Measurements from ENCODE around the gene TAS2R4.

TAS2R4 gene, protein sequence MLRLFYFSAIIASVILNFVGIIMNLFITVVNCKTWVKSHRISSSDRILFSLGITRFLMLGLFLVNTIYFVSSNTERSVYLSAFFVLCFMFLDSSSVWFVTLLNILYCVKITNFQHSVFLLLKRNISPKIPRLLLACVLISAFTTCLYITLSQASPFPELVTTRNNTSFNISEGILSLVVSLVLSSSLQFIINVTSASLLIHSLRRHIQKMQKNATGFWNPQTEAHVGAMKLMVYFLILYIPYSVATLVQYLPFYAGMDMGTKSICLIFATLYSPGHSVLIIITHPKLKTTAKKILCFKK

GRCh38 chr7:141776374-141776773 is at the start of gene TAS2R4:
Gene TAS2R4 (plus strand): TSS chr7:141776674. CDS start chr7:141778489, 1,815 bp downstream.
- DNase-seq (ENCODE audit: low spot score), result no peak
- in situ Hi-C loops (cut with MboI; ENCODE audit: low sequenced_read_pairs, unreplicated experiment), result no loop called here

DNA sequence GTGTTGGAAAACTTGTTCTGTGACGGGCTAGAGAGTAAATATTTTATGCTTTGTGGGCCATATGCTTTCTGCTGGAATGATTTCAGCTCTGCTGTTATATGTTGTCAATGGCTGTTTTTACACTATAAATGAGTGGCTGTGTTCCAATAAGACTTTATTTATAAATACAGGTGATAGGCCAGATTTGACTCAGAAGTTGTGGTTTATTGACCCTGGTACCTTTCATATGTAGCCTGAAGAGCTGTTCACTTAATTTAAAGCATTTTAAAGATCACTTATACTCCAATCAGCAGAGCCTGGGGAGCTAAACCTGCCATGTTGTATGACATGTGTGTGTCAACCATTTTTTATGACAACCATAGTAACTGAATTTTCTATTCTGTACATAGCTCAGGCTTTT is 47.5 kb upstream of the TAS2R4 start:
- TF ChIP-seq, protein P1, sequence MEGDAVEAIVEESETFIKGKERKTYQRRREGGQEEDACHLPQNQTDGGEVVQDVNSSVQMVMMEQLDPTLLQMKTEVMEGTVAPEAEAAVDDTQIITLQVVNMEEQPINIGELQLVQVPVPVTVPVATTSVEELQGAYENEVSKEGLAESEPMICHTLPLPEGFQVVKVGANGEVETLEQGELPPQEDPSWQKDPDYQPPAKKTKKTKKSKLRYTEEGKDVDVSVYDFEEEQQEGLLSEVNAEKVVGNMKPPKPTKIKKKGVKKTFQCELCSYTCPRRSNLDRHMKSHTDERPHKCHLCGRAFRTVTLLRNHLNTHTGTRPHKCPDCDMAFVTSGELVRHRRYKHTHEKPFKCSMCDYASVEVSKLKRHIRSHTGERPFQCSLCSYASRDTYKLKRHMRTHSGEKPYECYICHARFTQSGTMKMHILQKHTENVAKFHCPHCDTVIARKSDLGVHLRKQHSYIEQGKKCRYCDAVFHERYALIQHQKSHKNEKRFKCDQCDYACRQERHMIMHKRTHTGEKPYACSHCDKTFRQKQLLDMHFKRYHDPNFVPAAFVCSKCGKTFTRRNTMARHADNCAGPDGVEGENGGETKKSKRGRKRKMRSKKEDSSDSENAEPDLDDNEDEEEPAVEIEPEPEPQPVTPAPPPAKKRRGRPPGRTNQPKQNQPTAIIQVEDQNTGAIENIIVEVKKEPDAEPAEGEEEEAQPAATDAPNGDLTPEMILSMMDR (IDR thresholded peaks at IDR 0.05; ENCODE audit: borderline replicate concordance, control extremely low read depth, extremely low read depth, insufficient read depth, missing control alignments), result no peak
- in situ Hi-C loops (cut with MboI; ENCODE audit: low sequenced_read_pairs, unreplicated experiment), result no loop called here

More at GRCh38 chr7:141776374-141776773, at the start of gene TAS2R4:
- TF ChIP-seq, protein P1 (IDR thresholded peaks at IDR 0.05; ENCODE audit: borderline replicate concordance, control extremely low read depth, extremely low read depth, insufficient read depth, missing control alignments), result no peak

DNA sequence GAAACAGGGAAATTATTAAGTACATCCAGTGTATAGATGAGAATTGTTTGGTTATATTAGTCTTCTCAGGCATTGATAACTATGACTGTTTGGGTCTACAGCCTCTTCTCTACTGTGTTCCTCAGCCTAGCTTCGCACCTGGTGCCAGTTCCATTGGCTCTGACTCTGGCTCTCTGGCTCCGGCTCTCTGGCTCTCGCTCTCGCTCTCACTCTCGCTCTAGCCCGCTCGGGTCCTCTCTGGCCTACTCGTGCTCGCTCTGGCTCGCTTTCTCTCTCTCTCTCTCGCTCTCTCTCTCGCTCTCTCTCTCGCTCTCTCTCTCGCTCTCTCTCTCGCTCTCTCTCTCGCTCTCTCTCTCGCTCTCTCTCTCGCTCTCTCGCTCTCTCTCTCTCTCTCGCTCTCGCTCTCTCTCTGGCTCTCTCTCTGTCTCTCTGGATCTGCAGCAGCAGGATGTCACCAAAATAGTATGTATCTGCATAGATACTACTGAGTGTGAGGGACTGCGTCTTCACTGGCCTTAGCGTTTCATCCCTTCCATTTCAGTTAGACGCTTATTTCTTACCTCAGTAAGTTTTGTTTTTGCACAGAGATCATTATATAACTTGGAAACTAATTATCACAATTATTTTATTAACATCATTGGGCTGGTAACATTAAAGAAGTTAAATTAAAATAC is 44.9 kb upstream of the TAS2R4 start:
- TF ChIP-seq, protein P1 (IDR thresholded peaks at IDR 0.05; ENCODE audit: borderline replicate concordance, control extremely low read depth, extremely low read depth, insufficient read depth, missing control alignments), result no peak
- DNase-seq (ENCODE audit: low spot score), result no peak
- in situ Hi-C loops (cut with MboI; ENCODE audit: low sequenced_read_pairs, unreplicated experiment), result loop anchor here (10.0 kb wide), 1 partner anchor 77 kb away; no protein-coding TSS in a partner anchor

More for the DNA sequence above, 47.5 kb upstream of the TAS2R4 start:
- DNase-seq (ENCODE audit: low spot score), result no peak

GRCh38 chr7:141737118-141737835 is 39.2 kb upstream of the TAS2R4 start:
- TF ChIP-seq, protein P1 (IDR thresholded peaks at IDR 0.05; ENCODE audit: borderline replicate concordance, control extremely low read depth, extremely low read depth, insufficient read depth, missing control alignments), result no peak
- in situ Hi-C loops (cut with MboI; ENCODE audit: low sequenced_read_pairs, unreplicated experiment), result loop anchor here (10.0 kb wide), 1 partner anchor 82 kb away; no protein-coding TSS in a partner anchor
- peak; percentile 22 for DNase-seq (ENCODE audit: low spot score)

DNA sequence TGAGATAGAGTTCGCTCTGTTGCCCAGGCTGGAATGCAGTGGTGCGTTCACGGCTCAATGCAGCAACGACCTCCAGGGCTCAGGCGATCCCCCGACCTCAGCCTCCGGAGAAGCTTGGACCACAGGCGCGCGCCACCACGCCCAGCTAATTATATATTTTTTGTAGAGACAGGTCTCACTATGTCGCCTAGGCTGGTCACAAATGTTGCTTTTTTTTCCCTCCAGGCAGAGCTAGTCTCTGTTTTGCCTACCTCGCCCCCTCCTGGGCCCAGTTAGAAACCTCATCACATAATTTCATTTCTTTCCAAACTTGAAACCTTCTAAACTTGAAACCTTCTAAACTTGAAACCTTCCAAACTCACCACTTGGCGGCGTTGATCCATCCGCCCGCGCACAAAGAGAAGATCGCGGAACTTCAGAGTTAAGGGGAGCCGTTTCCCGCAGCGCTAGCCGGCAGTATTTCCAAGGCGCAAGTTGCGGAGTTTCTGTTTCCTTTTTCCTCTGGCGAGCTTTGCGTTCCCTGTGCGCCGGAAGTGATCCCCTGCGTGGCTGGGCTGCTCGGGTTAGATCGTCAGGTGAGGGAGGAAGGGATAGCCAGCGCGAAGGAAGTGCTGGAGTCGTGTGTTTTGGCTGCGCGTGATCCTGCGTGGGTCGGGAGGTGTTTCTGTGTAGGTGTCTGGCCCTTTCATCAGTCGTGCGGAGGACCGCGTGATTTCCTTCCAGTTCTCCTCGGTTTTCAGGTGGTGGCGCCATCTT is 38.5 kb upstream of the TAS2R4 start, which contains the start of gene SSBP1:
SSBP1 (plus strand) TSS at position 523 of the 756 bp plus-strand sequence. CDS start 809 bp downstream, outside the sequence.
- TF ChIP-seq, protein P1 (IDR thresholded peaks at IDR 0.05; ENCODE audit: borderline replicate concordance, control extremely low read depth, extremely low read depth, insufficient read depth, missing control alignments), result peak; percentile 75
- DNase-seq (ENCODE audit: low spot score), result peak; percentile 85
- in situ Hi-C loops (cut with MboI; ENCODE audit: low sequenced_read_pairs, unreplicated experiment), result loop anchor here (10.0 kb wide), 1 partner anchor 83 kb away; no protein-coding TSS in a partner anchor

All from GM13976 (cell line).